ENCODE data around the gene SEMA4B. TPM values are rescaled to one million over a fixed set of nuclear protein-coding genes. Genes with fewer than 3 reads are reported as not detected.
A peak's percentile ranks its signal among the peaks of the same experiment; 100 is the strongest.

The SEMA4B gene
- total and polyA plus RNA-seq, 9 of the 15 experiments (the other 6 are each of a cell fraction or from before 2014, with no cell fraction given), result 1.3 to 33.6 (median 11.0) TPM

- TF ChIP-seq ZNF407 (IDR thresholded peaks at IDR 0.05; ENCODE audit: low read depth) (no peak), ERF (CRISPR knock-in tag; IDR thresholded peaks at IDR 0.05) (0 out of 2 replicates have a peak, but pooled peaks have one; percentile 31), CBFA2T3 (IDR thresholded peaks at IDR 0.05) (no peak), USF2 (CRISPR knock-in tag; IDR thresholded peaks at IDR 0.05) (peak; percentile 43), SP1 (CRISPR knock-in tag; IDR thresholded peaks at IDR 0.05) (peak; percentile 39), SPI1 (IDR thresholded peaks at IDR 0.05; ENCODE audit: borderline replicate concordance, low read depth, low read length) (no peak), MNT (conservative IDR thresholded peaks at IDR 0.05) (0 out of 4 replicates have a peak, but pooled peaks of 1 of the 2 experiments have one; percentile 17), THRA (IDR thresholded peaks at IDR 0.05) (no peak), NR2C1 (IDR thresholded peaks at IDR 0.05) (no peak), NR2C1 (tag; IDR thresholded peaks at IDR 0.05) (no peak), USF1 (CRISPR knock-in tag; IDR thresholded peaks at IDR 0.05) (peak; percentile 62), NKRF (IDR thresholded peaks at IDR 0.05; ENCODE audit: borderline replicate concordance) (no peak), ZFX (CRISPR knock-in tag; IDR thresholded peaks at IDR 0.05) (peak; percentile 47; the same call in 1 of the 2 replicates)
Measured at GRCh38 chr15:90200534-90201129, 498 bp upstream of the SEMA4B start (continued).
